Spinal cord (tissue), 10 donors: ENCODE measurements around the gene ZNF616. TPM values are rescaled to one million over a fixed set of nuclear protein-coding genes. Genes with fewer than 3 reads are reported as not detected.

Experiments
- DNase-seq, 6 donors: peaks; one replicate each; pipeline versions ENCODE4 v3.0.0 to v3.0.0-alpha.2; 2013 to 2015; ENCODE audit warnings: low spot score in 6 of 6, low read depth in 4 of 6
- H3K27ac ChIP-seq: one replicate; pipeline ENCODE4 v1.5.1; 2013; ENCODE audit warnings: low read depth, low read length, control low read depth
- H3K27me3 ChIP-seq: one replicate; pipeline ENCODE4 v1.6.1; 2013; ENCODE audit warnings: low read length; ENCODE audit not compliant: control insufficient read depth, insufficient read depth
- H3K36me3 ChIP-seq: one replicate; pipeline ENCODE4 v1.6.1; 2013; ENCODE audit warnings: low read length; ENCODE audit not compliant: control insufficient read depth, insufficient read depth
- H3K4me1 ChIP-seq: one replicate; pipeline ENCODE4 v1.6.1; 2013; ENCODE audit warnings: low read length; ENCODE audit not compliant: control insufficient read depth, insufficient read depth
- H3K4me3 ChIP-seq: one replicate; pipeline ENCODE4 v1.5.1; 2013; ENCODE audit warnings: low read depth, low read length, control low read depth
- H3K9me3 ChIP-seq: one replicate; pipeline ENCODE4 v1.6.1; 2013; ENCODE audit warnings: low read length; ENCODE audit not compliant: control insufficient read depth, insufficient read depth
- WGBS: methylation state at CpG from one replicate; pipeline ENCODE4 v1.1.5; 2013; ENCODE audit warnings: missing lambda C conversion rate; ENCODE audit not compliant: insufficient coverage; 5-methylcytosine and 5-hydroxymethylcytosine counted together
- polyA plus RNA-seq, 2 donors: library from polyadenylated mRNA; unstranded; fragments of 120-200 nt; gene quantifications; one replicate each; pipeline ENCODE4 v1.2.1, GENCODE V29; 2013; ENCODE audit not compliant: insufficient read length in 2 of 2
- small RNA-seq: library from RNA; depleted of rRNA; stranded (forward); fragments of <200 nt; gene quantifications from one replicate; pipeline ENCODE3, GENCODE V24; 2014; ENCODE audit warnings: low replicate concordance
- total RNA-seq, 2 donors: library from RNA; depleted of rRNA in 1 of 2; stranded (reverse); fragments of 120-200 nt in 1 of 2; fragments of >200 nt in 1 of 2; gene quantifications; one replicate each; pipeline versions ENCODE4 v1.2.3 to v1.2.4, GENCODE V29; 2013 to 2014
- donor health status: healthy.

ZNF616 gene
- total and polyA plus RNA-seq, 4 donors: 9.1 to 18.0 (median 13.8) TPM

- Histone ChIP-seq H3K27ac (no peak overlapping the region), H3K9me3 (no peaks in the 10 kb centered on the region), H3K4me3 (no peak overlapping the region), H3K27me3 (no peaks in the 10 kb centered on the region), H3K36me3 (peaks cover 43% of the 10 kb centered on the region), H3K4me1 (no peaks in the 10 kb centered on the region)
- no peak for DNase-seq
Measured at GRCh38 chr19:52086481-52086880, 53.3 kb downstream of the ZNF616 start.

- H3K36me3 ChIP-seq: peaks cover 27% of the 10 kb centered on the region
- H3K27me3 ChIP-seq: no peaks in the 10 kb centered on the region
- WGBS: 100% methylated on average over 5 of the region's 5 CpGs
- H3K4me1 ChIP-seq: no peaks in the 10 kb centered on the region
- H3K9me3 ChIP-seq: peaks cover 13% of the 10 kb centered on the region
- no peak overlapping the region for H3K4me3 ChIP-seq
- no peak for DNase-seq
- no peak overlapping the region for H3K27ac ChIP-seq
Measured at GRCh38 chr19:52070496-52070895, 69.2 kb downstream of the ZNF616 start.

GRCh38 chr19:52069653-52070052 lies 70.1 kb downstream of the ZNF616 start:
- Histone ChIP-seq H3K27me3 (no peaks in the 10 kb centered on the region), H3K4me1 (no peaks in the 10 kb centered on the region), H3K36me3 (peaks cover 27% of the 10 kb centered on the region), H3K9me3 (peaks cover 20% of the 10 kb centered on the region), H3K4me3 (no peak overlapping the region), H3K27ac (no peak overlapping the region)
- DNase-seq: no peak
- WGBS: no CpG with 5 or more reads among the region's 2 CpGs

DNA sequence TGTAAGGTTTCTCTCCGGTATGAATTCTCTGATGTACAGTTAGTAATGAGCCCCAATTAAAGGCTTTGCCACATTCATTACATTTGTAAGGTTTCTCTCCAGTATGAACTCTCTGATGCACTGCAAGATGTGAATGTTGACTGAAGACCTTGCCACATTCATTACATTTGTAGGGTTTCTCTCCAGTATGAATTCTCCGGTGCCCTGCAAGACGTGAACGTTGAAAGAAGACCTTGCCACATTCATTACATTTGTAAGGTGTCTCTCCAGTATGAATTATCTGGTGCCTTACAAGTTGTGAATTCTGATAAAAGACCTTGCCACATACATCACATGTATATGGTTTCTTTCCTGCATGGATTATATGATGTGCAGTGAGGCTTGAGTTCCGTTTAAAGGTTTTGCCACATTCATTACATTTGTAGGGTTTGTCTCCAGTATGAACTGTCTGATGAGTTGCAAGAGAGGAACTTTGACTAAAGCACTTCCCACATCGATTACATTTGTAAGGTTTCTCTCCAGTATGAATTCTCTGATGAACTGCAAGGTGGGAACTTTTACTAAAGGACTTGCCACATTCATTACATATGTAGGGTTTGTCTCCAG lies 73.4 kb downstream of the ZNF616 start:
- Histone ChIP-seq H3K4me1 (no peaks in the 10 kb centered on the region), H3K4me3 (no peak overlapping the region), H3K36me3 (peaks cover 33% of the 10 kb centered on the region), H3K9me3 (peaks cover 29% of the 10 kb centered on the region), H3K27ac (no peak overlapping the region), H3K27me3 (no peaks in the 10 kb centered on the region)
- DNase-seq: no peak
- no CpG with 5 or more reads among the region's 6 CpGs for WGBS

DNA sequence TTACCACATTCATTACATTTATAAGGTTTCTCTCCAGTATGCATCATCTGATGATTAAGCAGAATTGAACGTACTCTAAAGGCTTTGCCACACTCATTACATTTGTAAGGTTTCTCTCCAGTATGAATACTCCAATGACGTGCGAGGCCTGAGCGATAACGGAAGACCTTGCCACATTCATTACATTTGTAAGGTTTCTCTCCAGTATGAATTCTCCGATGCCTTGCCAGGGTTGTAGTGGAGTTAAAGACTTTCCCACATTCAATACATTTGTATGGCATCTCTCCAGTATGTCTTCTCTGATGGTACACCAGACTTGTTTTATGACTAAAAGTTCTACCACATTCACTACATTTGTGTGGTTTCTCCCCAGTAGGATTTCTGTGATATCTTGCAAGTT lies 74.3 kb downstream of the ZNF616 start:
- H3K4me3 ChIP-seq: no peak overlapping the region
- WGBS: 100% methylated on average over 4 of the region's 6 CpGs

More for the DNA sequence above, 74.3 kb downstream of the ZNF616 start:
- no peak for DNase-seq
- Histone ChIP-seq H3K9me3 (peaks cover 29% of the 10 kb centered on the region), H3K4me1 (no peaks in the 10 kb centered on the region), H3K36me3 (peaks cover 31% of the 10 kb centered on the region), H3K27me3 (no peaks in the 10 kb centered on the region), H3K27ac (no peak overlapping the region)

Small RNAs within 50 kb of the gene (small RNA-seq; reads per million reads assigned to genes)
- not detected for gene RPL37P23

Other genes with a start within 250 kb of the ZNF616 start
- gene ZNF649, start 234.9 kb downstream of the ZNF616 start, total RNA-seq: 10 to 100 TPM; 32.9 to 34.9 TPM
- gene ZNF649, start 234.9 kb downstream of the ZNF616 start, polyA plus RNA-seq: 10 to 100 TPM; 28.4 to 36.4 TPM
- 10 to 100 TPM; 10.5 to 12.2 TPM for gene ZNF613, start 212.5 kb downstream of the ZNF616 start, total RNA-seq
- 1 to 10 TPM; 9.5 to 9.8 TPM for gene ZNF613, start 212.5 kb downstream of the ZNF616 start, polyA plus RNA-seq
- gene ZNF350, start 153.1 kb downstream of the ZNF616 start, total RNA-seq: 10 to 100 TPM; 15.2 to 15.9 TPM
- gene ZNF350, start 153.1 kb downstream of the ZNF616 start, polyA plus RNA-seq: 10 to 100 TPM; 15.8 to 16.6 TPM
- gene ZNF615, start 131.7 kb downstream of the ZNF616 start, total RNA-seq: 10 to 100 TPM; 22.1 to 27.8 TPM
- gene ZNF615, start 131.7 kb downstream of the ZNF616 start, polyA plus RNA-seq: 10 to 100 TPM; 12.8 to 15.4 TPM
- 10 to 100 TPM; 14.5 to 19.7 TPM for gene ZNF614, start 111.6 kb downstream of the ZNF616 start, total RNA-seq
- 10 to 100 TPM; 13.0 to 17.6 TPM for gene ZNF614, start 111.6 kb downstream of the ZNF616 start, polyA plus RNA-seq
- gene ZNF432, start 91.1 kb downstream of the ZNF616 start, total RNA-seq: 10 to 100 TPM; 17.7 to 24.2 TPM
- gene ZNF432, start 91.1 kb downstream of the ZNF616 start, polyA plus RNA-seq: 10 to 100 TPM; 17.7 to 22.4 TPM
- gene ZNF841, start 44.2 kb downstream of the ZNF616 start, total RNA-seq: 10 to 100 TPM; 25.9 to 33.0 TPM
- gene ZNF841, start 44.2 kb downstream of the ZNF616 start, polyA plus RNA-seq: 10 to 100 TPM; 12.0 to 20.8 TPM
- gene ZNF836, start 31.7 kb upstream of the ZNF616 start, total RNA-seq: 10 to 100 TPM; 19.9 to 26.2 TPM
- 10 to 100 TPM; 11.9 to 14.5 TPM for gene ZNF836, start 31.7 kb upstream of the ZNF616 start, polyA plus RNA-seq
- gene PPP2R1A, start 50.1 kb upstream of the ZNF616 start, total RNA-seq: 100 to 1,000 TPM; 217 to 232 TPM
- 100 to 1,000 TPM; 726 to 752 TPM for gene PPP2R1A, start 50.1 kb upstream of the ZNF616 start, polyA plus RNA-seq
- gene ZNF766, start 129.6 kb upstream of the ZNF616 start, total RNA-seq: 10 to 100 TPM; 13.7 to 22.1 TPM
- gene ZNF766, start 129.6 kb upstream of the ZNF616 start, polyA plus RNA-seq: 10 to 100 TPM; 10.2 to 10.7 TPM
- 10 to 100 TPM; 10.0 to 13.4 TPM for gene ZNF480, start 157.2 kb upstream of the ZNF616 start, total RNA-seq
- 10 to 100 TPM in 1 of 2 donors, 1 to 10 TPM in 1; 8.2 to 10.8 TPM for gene ZNF480, start 157.2 kb upstream of the ZNF616 start, polyA plus RNA-seq
- 10 to 100 TPM; 11.4 to 12.9 TPM for gene ZNF610, start 196.3 kb upstream of the ZNF616 start, total RNA-seq
- 10 to 100 TPM; 11.5 to 13.3 TPM for gene ZNF610, start 196.3 kb upstream of the ZNF616 start, polyA plus RNA-seq
- 10 to 100 TPM; 41.5 to 56.7 TPM for gene ZNF880, start 230.0 kb upstream of the ZNF616 start, total RNA-seq
- gene ZNF880, start 230.0 kb upstream of the ZNF616 start, polyA plus RNA-seq: 10 to 100 TPM; 14.9 to 26.2 TPM